ENCODE data around the gene INSYN1. TPM values are rescaled to one million over a fixed set of nuclear protein-coding genes. Genes with fewer than 3 reads are reported as not detected.

The INSYN1 gene
- total RNA-seq, 2 experiments from 2014 or later: not detected

- Histone ChIP-seq H3K4me1 (ENCODE audit: insufficient read depth, low read length, poor library complexity, severe bottlenecking) (no peaks in the 10 kb centered on the region), H3K79me2 (ENCODE audit: insufficient read depth, low read depth, low read length) (no peaks in the 10 kb centered on the region), H4K20me1 (ENCODE audit: insufficient read depth, low read length) (no peaks in the 10 kb centered on the region), H2AFZ (ENCODE audit: low read length) (no peak overlapping the region), H3K9me3 (ENCODE audit: low read length) (no peaks in the 10 kb centered on the region), H3K27ac (ENCODE audit: low read depth, low read length, poor library complexity, severe bottlenecking) (no peak overlapping the region), H3K36me3 (ENCODE audit: insufficient read depth, low read length) (no peaks in the 10 kb centered on the region), H3K9me2 (ENCODE audit: insufficient read depth, low read length) (no peaks in the 10 kb centered on the region), H3K4me3 (ENCODE audit: low read depth, low read length, poor library complexity, severe bottlenecking) (no peak overlapping the region), H3K4me2 (ENCODE audit: low read length) (no peak overlapping the region)
- no TSS peak for BruUV-seq (replicated peaks)
- POLR2A ChIA-PET: no interaction called here
- no peak for TF ChIP-seq CTCF (conservative IDR thresholded peaks at IDR 0.05; ENCODE audit: low read length)
- TF ChIP-seq EZH2phosphoT487 (IDR thresholded peaks at IDR 0.05; ENCODE audit: borderline replicate concordance, low read depth, low read length): no peak
- intact Hi-C loops (cut with micrococcal nuclease; ENCODE audit: unreplicated experiment): no loop called here
- CTCF ChIA-PET (ENCODE audit: unreplicated experiment): no interaction called here
- DNase-seq (ENCODE audit: low spot score): no peak
Observed at GRCh38 chr15:73745073-73745472, 8.1 kb downstream of the INSYN1 start.

- DNase-seq (ENCODE audit: low spot score): no peak
- Histone ChIP-seq H3K36me3 (ENCODE audit: insufficient read depth, low read length) (no peaks in the 10 kb centered on the region), H3K4me2 (ENCODE audit: low read length) (no peak overlapping the region), H4K20me1 (ENCODE audit: insufficient read depth, low read length) (no peaks in the 10 kb centered on the region), H3K27ac (ENCODE audit: low read depth, low read length, poor library complexity, severe bottlenecking) (no peak overlapping the region), H3K4me3 (ENCODE audit: low read depth, low read length, poor library complexity, severe bottlenecking) (no peak overlapping the region), H3K79me2 (ENCODE audit: insufficient read depth, low read depth, low read length) (no peaks in the 10 kb centered on the region), H3K4me1 (ENCODE audit: insufficient read depth, low read length, poor library complexity, severe bottlenecking) (no peaks in the 10 kb centered on the region), H2AFZ (ENCODE audit: low read length) (no peak overlapping the region), H3K9me2 (ENCODE audit: insufficient read depth, low read length) (no peaks in the 10 kb centered on the region), H3K9me3 (ENCODE audit: low read length) (no peaks in the 10 kb centered on the region)
- intact Hi-C loops (cut with micrococcal nuclease; ENCODE audit: unreplicated experiment): no loop called here
- POLR2A ChIA-PET: no interaction called here
- CTCF ChIA-PET (ENCODE audit: unreplicated experiment): no interaction called here
- TF ChIP-seq EZH2phosphoT487 (IDR thresholded peaks at IDR 0.05; ENCODE audit: borderline replicate concordance, low read depth, low read length): no peak
- no TSS peak for BruUV-seq (replicated peaks)
Observed at GRCh38 chr15:73744293-73744692, 8.9 kb downstream of the INSYN1 start.

GRCh38 chr15:73741321-73741836 lies 11.8 kb downstream of the INSYN1 start:
- intact Hi-C loops (cut with micrococcal nuclease; ENCODE audit: unreplicated experiment): no loop called here
- Histone ChIP-seq H3K79me2 (ENCODE audit: insufficient read depth, low read depth, low read length) (no peaks in the 10 kb centered on the region), H3K4me1 (ENCODE audit: insufficient read depth, low read length, poor library complexity, severe bottlenecking) (no peaks in the 10 kb centered on the region), H4K20me1 (ENCODE audit: insufficient read depth, low read length) (no peaks in the 10 kb centered on the region), H3K9me2 (ENCODE audit: insufficient read depth, low read length) (no peaks in the 10 kb centered on the region), H3K4me2 (ENCODE audit: low read length) (no peak overlapping the region), H3K9me3 (ENCODE audit: low read length) (no peaks in the 10 kb centered on the region), H2AFZ (ENCODE audit: low read length) (no peak overlapping the region), H3K27ac (ENCODE audit: low read depth, low read length, poor library complexity, severe bottlenecking) (no peak overlapping the region), H3K36me3 (ENCODE audit: insufficient read depth, low read length) (no peaks in the 10 kb centered on the region), H3K4me3 (ENCODE audit: low read depth, low read length, poor library complexity, severe bottlenecking) (no peak overlapping the region)
- BruUV-seq (replicated peaks): no TSS peak
- CTCF ChIA-PET (ENCODE audit: unreplicated experiment): no interaction called here
- POLR2A ChIA-PET: no interaction called here
- no peak for DNase-seq (ENCODE audit: low spot score)
- TF ChIP-seq CTCF (conservative IDR thresholded peaks at IDR 0.05; ENCODE audit: low read length): no peak
- TF ChIP-seq EZH2phosphoT487 (IDR thresholded peaks at IDR 0.05; ENCODE audit: borderline replicate concordance, low read depth, low read length): no peak
